Sigmoid colon (tissue), 4 donors: ENCODE results near the gene TAOK3.

Experiments
- EP300 ChIP-seq, 4 donors: sonication (generic); formaldehyde crosslinking; IDR thresholded peaks; one replicate each; pipeline ENCODE4 v1.6.1; 2017; ENCODE audit warnings: antibody characterized with exemption in 4 of 4
- TF ChIP-seq, protein P1 (sequence below), 4 experiments: fragments of 450-650 bp in 3 of 4; fragments of 200-600 bp in 1 of 4; IDR thresholded peaks; one replicate each; pipeline ENCODE4 v1.5.1; 2016 to 2019; ENCODE audit warnings: antibody characterized with exemption in 4 of 4, mild to moderate bottlenecking in 3 of 4, moderate library complexity in 2 of 4

GRCh38 chr12:118185602-118186397 lies 186.9 kb downstream of the TAOK3 start:
- no peak for TF ChIP-seq EP300 (IDR thresholded peaks at IDR 0.05)
- TF ChIP-seq, protein P1, sequence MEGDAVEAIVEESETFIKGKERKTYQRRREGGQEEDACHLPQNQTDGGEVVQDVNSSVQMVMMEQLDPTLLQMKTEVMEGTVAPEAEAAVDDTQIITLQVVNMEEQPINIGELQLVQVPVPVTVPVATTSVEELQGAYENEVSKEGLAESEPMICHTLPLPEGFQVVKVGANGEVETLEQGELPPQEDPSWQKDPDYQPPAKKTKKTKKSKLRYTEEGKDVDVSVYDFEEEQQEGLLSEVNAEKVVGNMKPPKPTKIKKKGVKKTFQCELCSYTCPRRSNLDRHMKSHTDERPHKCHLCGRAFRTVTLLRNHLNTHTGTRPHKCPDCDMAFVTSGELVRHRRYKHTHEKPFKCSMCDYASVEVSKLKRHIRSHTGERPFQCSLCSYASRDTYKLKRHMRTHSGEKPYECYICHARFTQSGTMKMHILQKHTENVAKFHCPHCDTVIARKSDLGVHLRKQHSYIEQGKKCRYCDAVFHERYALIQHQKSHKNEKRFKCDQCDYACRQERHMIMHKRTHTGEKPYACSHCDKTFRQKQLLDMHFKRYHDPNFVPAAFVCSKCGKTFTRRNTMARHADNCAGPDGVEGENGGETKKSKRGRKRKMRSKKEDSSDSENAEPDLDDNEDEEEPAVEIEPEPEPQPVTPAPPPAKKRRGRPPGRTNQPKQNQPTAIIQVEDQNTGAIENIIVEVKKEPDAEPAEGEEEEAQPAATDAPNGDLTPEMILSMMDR (IDR thresholded peaks at IDR 0.05) = no peak
